ENCODE measurements around the gene NCAM1. TPM values are rescaled to one million over a fixed set of nuclear protein-coding genes. Genes with fewer than 3 reads are reported as not detected.

Gene NCAM1
- total RNA-seq, 1 experiment from 2014 or later = 0.95 TPM

DNA sequence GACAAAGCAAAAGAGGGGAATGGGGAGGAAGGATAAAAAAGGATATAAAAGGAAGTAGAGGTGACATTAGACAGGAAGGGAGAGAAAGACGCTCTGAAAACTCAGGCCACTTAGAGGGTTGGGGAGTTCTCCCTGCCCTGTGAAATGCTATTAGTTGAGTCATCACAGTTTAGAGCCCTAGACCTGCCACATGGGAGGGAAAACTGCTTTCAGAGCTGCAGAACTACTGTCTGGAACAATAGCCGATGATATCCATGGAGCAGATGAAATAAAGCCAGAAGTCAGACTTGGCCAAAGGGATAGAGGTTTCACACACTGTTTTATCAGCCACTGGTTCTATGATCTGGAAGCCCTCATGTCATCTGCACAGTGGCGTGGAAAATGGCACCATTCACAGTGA is 157.9 kb downstream of the NCAM1 start:
- no peaks in the 10 kb centered on the region for H3K9me3 Mint-ChIP-seq (ENCODE audit: unreplicated experiment)
- no peak overlapping the region for H3K4me3 Mint-ChIP-seq (ENCODE audit: unreplicated experiment)
- ChIA-PET CTCF (no interaction called here), POLR2A (no interaction called here)
- no peaks in the 10 kb centered on the region for H3K9me3 ChIP-seq
- no peak overlapping the region for H3K4me3 ChIP-seq (ENCODE audit: low read depth, low read length)
- intact Hi-C loops (cut with micrococcal nuclease; ENCODE audit: unreplicated experiment) = loop anchor here (10.0 kb wide), 1 partner anchor 194 kb away; no protein-coding TSS in a partner anchor
- DNase-seq = no peak
- H3K27me3 Mint-ChIP-seq (ENCODE audit: insufficient read depth, unreplicated experiment) = peaks cover 34% of the 10 kb centered on the region
- TF ChIP-seq, protein P1, sequence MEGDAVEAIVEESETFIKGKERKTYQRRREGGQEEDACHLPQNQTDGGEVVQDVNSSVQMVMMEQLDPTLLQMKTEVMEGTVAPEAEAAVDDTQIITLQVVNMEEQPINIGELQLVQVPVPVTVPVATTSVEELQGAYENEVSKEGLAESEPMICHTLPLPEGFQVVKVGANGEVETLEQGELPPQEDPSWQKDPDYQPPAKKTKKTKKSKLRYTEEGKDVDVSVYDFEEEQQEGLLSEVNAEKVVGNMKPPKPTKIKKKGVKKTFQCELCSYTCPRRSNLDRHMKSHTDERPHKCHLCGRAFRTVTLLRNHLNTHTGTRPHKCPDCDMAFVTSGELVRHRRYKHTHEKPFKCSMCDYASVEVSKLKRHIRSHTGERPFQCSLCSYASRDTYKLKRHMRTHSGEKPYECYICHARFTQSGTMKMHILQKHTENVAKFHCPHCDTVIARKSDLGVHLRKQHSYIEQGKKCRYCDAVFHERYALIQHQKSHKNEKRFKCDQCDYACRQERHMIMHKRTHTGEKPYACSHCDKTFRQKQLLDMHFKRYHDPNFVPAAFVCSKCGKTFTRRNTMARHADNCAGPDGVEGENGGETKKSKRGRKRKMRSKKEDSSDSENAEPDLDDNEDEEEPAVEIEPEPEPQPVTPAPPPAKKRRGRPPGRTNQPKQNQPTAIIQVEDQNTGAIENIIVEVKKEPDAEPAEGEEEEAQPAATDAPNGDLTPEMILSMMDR (IDR thresholded peaks at IDR 0.05; ENCODE audit: insufficient read depth in 1 of 2, low read depth in 1 of 2, low read length in 1 of 2, severe bottlenecking in 1 of 2, unreplicated experiment in 1 of 2) = no peak
- no TSS peak for BruUV-seq (replicated peaks)
- H3K27ac Mint-ChIP-seq (ENCODE audit: unreplicated experiment) = no peak overlapping the region
- H3K36me3 ChIP-seq (ENCODE audit: control insufficient read depth, insufficient read depth, low read length) = no peaks in the 10 kb centered on the region
- no peaks in the 10 kb centered on the region for H3K4me1 Mint-ChIP-seq (ENCODE audit: low read depth, unreplicated experiment)
- no peaks in the 10 kb centered on the region for H3K4me1 ChIP-seq
- H3K36me3 Mint-ChIP-seq (ENCODE audit: insufficient read depth, unreplicated experiment) = no peaks in the 10 kb centered on the region
- peaks cover 3% of the 10 kb centered on the region; the same call in 1 of the 2 replicates for H3K27me3 ChIP-seq (replicated peaks; ENCODE audit: control insufficient read depth, insufficient read depth, low read length)

DNA sequence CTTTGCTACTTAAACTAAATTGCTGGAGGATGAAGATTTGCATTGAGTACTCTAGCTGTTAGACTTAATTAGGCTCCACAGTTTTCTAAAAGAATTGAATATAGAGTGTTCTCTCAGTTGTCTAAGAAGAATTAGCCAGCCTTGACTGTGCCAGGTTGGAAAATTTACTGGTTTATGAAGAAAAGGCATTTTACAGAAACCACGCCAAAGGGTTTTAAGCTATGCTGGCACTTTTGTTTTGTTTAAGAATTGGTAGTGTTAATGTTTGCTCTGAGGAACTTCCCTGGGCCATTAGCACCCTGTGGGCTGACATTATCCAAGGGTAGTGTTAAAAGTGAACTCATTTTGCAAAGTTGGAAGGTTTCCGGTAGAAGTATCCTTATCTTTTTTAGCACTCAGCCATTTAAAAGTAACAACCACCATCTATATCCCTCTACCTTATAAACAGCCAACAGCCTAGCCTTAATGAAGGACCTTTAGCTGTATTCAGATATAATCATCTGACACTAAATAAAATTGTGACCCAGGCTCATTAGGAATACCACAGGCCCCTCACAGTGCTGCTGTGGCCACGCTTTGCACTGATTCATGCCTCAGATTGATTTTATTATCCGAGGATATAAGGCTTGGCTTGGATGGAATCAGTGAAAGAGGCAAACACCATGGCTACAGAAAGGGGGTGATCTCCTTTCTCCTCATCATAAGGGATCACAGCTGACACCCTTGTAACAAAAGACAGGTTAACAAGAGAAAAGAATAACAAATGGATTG is 158.9 kb downstream of the NCAM1 start:
- Mint-ChIP-seq H3K4me3 (ENCODE audit: unreplicated experiment) (no peak overlapping the region), H3K4me1 (ENCODE audit: low read depth, unreplicated experiment) (no peaks in the 10 kb centered on the region), H3K27ac (ENCODE audit: unreplicated experiment) (no peak overlapping the region), H3K9me3 (ENCODE audit: unreplicated experiment) (no peaks in the 10 kb centered on the region), H3K27me3 (ENCODE audit: insufficient read depth, unreplicated experiment) (peaks cover 37% of the 10 kb centered on the region), H3K36me3 (ENCODE audit: insufficient read depth, unreplicated experiment) (no peaks in the 10 kb centered on the region)
- no peak overlapping the region for H3K4me3 ChIP-seq (ENCODE audit: low read depth, low read length)
- no peak for DNase-seq
- no peaks in the 10 kb centered on the region for H3K4me1 ChIP-seq
- intact Hi-C loops (cut with micrococcal nuclease; ENCODE audit: unreplicated experiment) = loop anchor here (10.0 kb wide), 1 partner anchor 195 kb away; no protein-coding TSS in a partner anchor
- H3K9me3 ChIP-seq = no peaks in the 10 kb centered on the region
- ChIA-PET CTCF (no interaction called here), POLR2A (no interaction called here)
- H3K36me3 ChIP-seq (ENCODE audit: control insufficient read depth, insufficient read depth, low read length) = no peaks in the 10 kb centered on the region
- BruUV-seq (replicated peaks) = no TSS peak
- TF ChIP-seq, protein P1 (IDR thresholded peaks at IDR 0.05; ENCODE audit: insufficient read depth in 1 of 2, low read depth in 1 of 2, low read length in 1 of 2, severe bottlenecking in 1 of 2, unreplicated experiment in 1 of 2) = no peak
- H3K27me3 ChIP-seq (replicated peaks; ENCODE audit: control insufficient read depth, insufficient read depth, low read length) = peaks cover 5% of the 10 kb centered on the region; the same call in 1 of the 2 replicates

DNA sequence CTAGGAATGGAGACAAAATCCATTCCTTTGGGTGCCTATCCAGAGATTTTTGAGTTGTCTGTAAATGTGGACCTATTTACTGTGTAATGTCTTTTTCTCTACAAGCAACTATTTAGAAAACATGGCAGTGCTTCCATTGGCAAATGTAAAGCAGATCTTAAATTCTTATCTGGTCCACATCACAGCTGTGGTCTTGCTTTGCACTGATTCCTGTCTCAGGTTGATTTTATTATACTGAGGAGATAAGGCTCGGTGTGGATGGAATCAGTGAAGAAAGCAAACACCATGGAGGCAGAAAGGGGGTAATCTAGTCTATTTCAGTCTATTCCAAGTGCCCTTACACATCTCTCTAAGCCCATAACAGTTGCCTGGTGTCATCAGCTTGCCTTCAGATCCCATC is 160.5 kb downstream of the NCAM1 start:
- Mint-ChIP-seq H3K4me3 (ENCODE audit: unreplicated experiment) (no peak overlapping the region), H3K36me3 (ENCODE audit: insufficient read depth, unreplicated experiment) (no peaks in the 10 kb centered on the region), H3K9me3 (ENCODE audit: unreplicated experiment) (no peaks in the 10 kb centered on the region), H3K4me1 (ENCODE audit: low read depth, unreplicated experiment) (no peaks in the 10 kb centered on the region), H3K27ac (ENCODE audit: unreplicated experiment) (no peak overlapping the region), H3K27me3 (ENCODE audit: insufficient read depth, unreplicated experiment) (peaks cover 43% of the 10 kb centered on the region)
- Histone ChIP-seq H3K27me3 (replicated peaks; ENCODE audit: control insufficient read depth, insufficient read depth, low read length) (peaks cover 4% of the 10 kb centered on the region; the same call in 1 of the 2 replicates), H3K4me1 (no peaks in the 10 kb centered on the region), H3K9me3 (no peaks in the 10 kb centered on the region), H3K4me3 (ENCODE audit: low read depth, low read length) (no peak overlapping the region), H3K36me3 (ENCODE audit: control insufficient read depth, insufficient read depth, low read length) (no peaks in the 10 kb centered on the region)
- CTCF ChIA-PET = no interaction called here
- intact Hi-C loops (cut with micrococcal nuclease; ENCODE audit: unreplicated experiment) = no loop called here
- no peak for DNase-seq
- BruUV-seq (replicated peaks) = no TSS peak
- TF ChIP-seq, protein P1 (IDR thresholded peaks at IDR 0.05; ENCODE audit: insufficient read depth in 1 of 2, low read depth in 1 of 2, low read length in 1 of 2, severe bottlenecking in 1 of 2, unreplicated experiment in 1 of 2) = no peak
- POLR2A ChIA-PET = no interaction called here
